SK-N-SH (cell line): ENCODE measurements around the gene MMS22L. TPM values are rescaled to one million over a fixed set of nuclear protein-coding genes. Genes with fewer than 3 reads are reported as not detected.

ENCODE experiments used
- ELF1 ChIP-seq: IDR thresholded peaks from 2 replicates; pipeline ENCODE4 v1.4.0; 2012
- FOSL2 ChIP-seq: IDR thresholded peaks from 2 replicates; pipeline ENCODE4 v1.4.0; 2012; ENCODE audit warnings: low read depth, mild to moderate bottlenecking, moderate library complexity, borderline replicate concordance
- FOXM1 ChIP-seq: IDR thresholded peaks from 2 replicates; pipeline ENCODE4 v1.4.0; 2012; ENCODE audit warnings: low read depth, mild to moderate bottlenecking
- GABPA ChIP-seq: IDR thresholded peaks from 2 replicates; pipeline ENCODE4 v1.4.0; 2012; ENCODE audit warnings: low read depth, mild to moderate bottlenecking
- GATA2 ChIP-seq: sonication (generic); formaldehyde crosslinking; IDR thresholded peaks from 2 replicates; pipeline ENCODE4 v1.5.0; 2020; ENCODE audit warnings: mild to moderate bottlenecking, missing genetic modification reagents
- JUND ChIP-seq: IDR thresholded peaks from 2 replicates; pipeline ENCODE4 v1.4.0; 2012
- MEF2A ChIP-seq: IDR thresholded peaks from 2 replicates; pipeline ENCODE4 v1.4.0; 2012; ENCODE audit warnings: low read depth, borderline replicate concordance
- MXI1 ChIP-seq: IDR thresholded peaks from 2 replicates; pipeline ENCODE4 v1.6.1; 2012; ENCODE audit warnings: mild to moderate bottlenecking, low read depth, low read length, improper control_type of control experiment
- POLR2AphosphoS5 ChIP-seq: IDR thresholded peaks from 2 replicates; pipeline ENCODE4 v1.6.1; 2012; ENCODE audit warnings: low read depth, low read length
- RAD21 ChIP-seq: IDR thresholded peaks from 2 replicates; pipeline ENCODE4 v1.6.1; 2012; ENCODE audit warnings: mild to moderate bottlenecking, low read length
- RFX5 ChIP-seq: IDR thresholded peaks from 2 replicates; pipeline ENCODE4 v1.6.1; 2012; ENCODE audit warnings: mild to moderate bottlenecking, improper control_type of control experiment, low read length
- SMC3 ChIP-seq: IDR thresholded peaks from 2 replicates; pipeline ENCODE4 v1.6.1; 2012; ENCODE audit warnings: low read depth, low read length, improper control_type of control experiment
- TAF1 ChIP-seq: IDR thresholded peaks from 2 replicates; pipeline ENCODE4 v1.6.1; 2012; ENCODE audit warnings: low read depth, mild to moderate bottlenecking, low read length, moderate library complexity, borderline replicate concordance
- TEAD4 ChIP-seq: IDR thresholded peaks from 2 replicates; pipeline ENCODE4 v1.4.0; 2012; ENCODE audit warnings: mild to moderate bottlenecking, borderline replicate concordance; ENCODE audit not compliant: insufficient read depth
- polyA plus RNA-seq, 3 experiments: library from polyadenylated mRNA; depleted of rRNA; stranded (reverse); fragments of >200 nt; gene quantifications; 2 replicates each; pipeline ENCODE4 v1.2.3, GENCODE V29; 2012
- TF ChIP-seq, protein P1 (sequence below): IDR thresholded peaks from 2 replicates; pipeline ENCODE4 v1.6.1; 2012; ENCODE audit warnings: mild to moderate bottlenecking, low read depth, low read length, moderate library complexity
- TF ChIP-seq, protein P2 (sequence below): IDR thresholded peaks from 2 replicates; pipeline ENCODE4 v1.4.0; 2012; ENCODE audit warnings: low read depth
- TF ChIP-seq, protein P3 (sequence below): fragments of 200-600 bp; sonication (generic); IDR thresholded peaks from 2 replicates; pipeline ENCODE4 v1.6.1; 2017; ENCODE audit warnings: antibody characterized with exemption, mild to moderate bottlenecking, moderate library complexity
- TF ChIP-seq, protein P4 (sequence below): IDR thresholded peaks from 2 replicates; pipeline ENCODE4; 2012
- TF ChIP-seq, protein P5 (sequence below): IDR thresholded peaks from 2 replicates; pipeline ENCODE4 v1.4.0; 2012; ENCODE audit warnings: low read depth, borderline replicate concordance
- TF ChIP-seq, protein P6 (sequence below): fragments of 150-350 bp; IDR thresholded peaks from 2 replicates; pipeline ENCODE4 v1.6.1; 2017; ENCODE audit warnings: antibody characterized with exemption, low read length, low read depth, borderline replicate concordance

Gene MMS22L
- polyA plus RNA-seq, 1 of the 3 experiments (the other 2 are of a cell fraction), result 4.3 TPM

DNA sequence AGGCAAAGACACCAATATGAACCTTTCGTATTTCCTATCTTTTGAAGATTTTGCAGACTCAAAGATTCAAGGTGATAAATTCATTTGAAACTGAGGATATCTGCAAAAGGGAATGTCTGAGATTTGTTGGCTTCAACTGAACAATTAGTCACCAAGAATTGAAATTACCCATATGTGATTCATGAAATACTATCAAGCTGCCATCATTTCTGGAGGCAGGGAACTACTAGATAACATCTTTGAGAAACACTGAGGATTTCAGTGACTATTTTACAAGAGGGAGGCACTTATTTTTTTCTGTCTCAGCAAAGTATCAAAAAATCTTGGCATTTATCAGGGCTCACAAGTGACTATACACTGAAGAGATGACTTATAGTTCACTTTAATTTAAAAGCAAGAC lies 39.8 kb upstream of the MMS22L start (continued):
- TF ChIP-seq, protein P1, sequence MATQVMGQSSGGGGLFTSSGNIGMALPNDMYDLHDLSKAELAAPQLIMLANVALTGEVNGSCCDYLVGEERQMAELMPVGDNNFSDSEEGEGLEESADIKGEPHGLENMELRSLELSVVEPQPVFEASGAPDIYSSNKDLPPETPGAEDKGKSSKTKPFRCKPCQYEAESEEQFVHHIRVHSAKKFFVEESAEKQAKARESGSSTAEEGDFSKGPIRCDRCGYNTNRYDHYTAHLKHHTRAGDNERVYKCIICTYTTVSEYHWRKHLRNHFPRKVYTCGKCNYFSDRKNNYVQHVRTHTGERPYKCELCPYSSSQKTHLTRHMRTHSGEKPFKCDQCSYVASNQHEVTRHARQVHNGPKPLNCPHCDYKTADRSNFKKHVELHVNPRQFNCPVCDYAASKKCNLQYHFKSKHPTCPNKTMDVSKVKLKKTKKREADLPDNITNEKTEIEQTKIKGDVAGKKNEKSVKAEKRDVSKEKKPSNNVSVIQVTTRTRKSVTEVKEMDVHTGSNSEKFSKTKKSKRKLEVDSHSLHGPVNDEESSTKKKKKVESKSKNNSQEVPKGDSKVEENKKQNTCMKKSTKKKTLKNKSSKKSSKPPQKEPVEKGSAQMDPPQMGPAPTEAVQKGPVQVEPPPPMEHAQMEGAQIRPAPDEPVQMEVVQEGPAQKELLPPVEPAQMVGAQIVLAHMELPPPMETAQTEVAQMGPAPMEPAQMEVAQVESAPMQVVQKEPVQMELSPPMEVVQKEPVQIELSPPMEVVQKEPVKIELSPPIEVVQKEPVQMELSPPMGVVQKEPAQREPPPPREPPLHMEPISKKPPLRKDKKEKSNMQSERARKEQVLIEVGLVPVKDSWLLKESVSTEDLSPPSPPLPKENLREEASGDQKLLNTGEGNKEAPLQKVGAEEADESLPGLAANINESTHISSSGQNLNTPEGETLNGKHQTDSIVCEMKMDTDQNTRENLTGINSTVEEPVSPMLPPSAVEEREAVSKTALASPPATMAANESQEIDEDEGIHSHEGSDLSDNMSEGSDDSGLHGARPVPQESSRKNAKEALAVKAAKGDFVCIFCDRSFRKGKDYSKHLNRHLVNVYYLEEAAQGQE, result no peak
- TF ChIP-seq SMC3, result no peak
- TF ChIP-seq MEF2A, result no peak
- TF ChIP-seq TAF1, result no peak
- TF ChIP-seq RAD21, result no peak
- peak; percentile 93 for TF ChIP-seq FOSL2
- no peak for TF ChIP-seq RFX5
- 0 out of 2 replicates have a peak, but pooled peaks have one; percentile 24 for TF ChIP-seq FOXM1
- no peak for TF ChIP-seq MXI1
- TF ChIP-seq ELF1, result no peak
- TF ChIP-seq TEAD4, result peak; percentile 85; the same call in 1 of the 2 replicates
- no peak for TF ChIP-seq POLR2AphosphoS5
- TF ChIP-seq, protein P2, sequence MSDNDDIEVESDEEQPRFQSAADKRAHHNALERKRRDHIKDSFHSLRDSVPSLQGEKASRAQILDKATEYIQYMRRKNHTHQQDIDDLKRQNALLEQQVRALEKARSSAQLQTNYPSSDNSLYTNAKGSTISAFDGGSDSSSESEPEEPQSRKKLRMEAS, result no peak
- TF ChIP-seq, protein P3, sequence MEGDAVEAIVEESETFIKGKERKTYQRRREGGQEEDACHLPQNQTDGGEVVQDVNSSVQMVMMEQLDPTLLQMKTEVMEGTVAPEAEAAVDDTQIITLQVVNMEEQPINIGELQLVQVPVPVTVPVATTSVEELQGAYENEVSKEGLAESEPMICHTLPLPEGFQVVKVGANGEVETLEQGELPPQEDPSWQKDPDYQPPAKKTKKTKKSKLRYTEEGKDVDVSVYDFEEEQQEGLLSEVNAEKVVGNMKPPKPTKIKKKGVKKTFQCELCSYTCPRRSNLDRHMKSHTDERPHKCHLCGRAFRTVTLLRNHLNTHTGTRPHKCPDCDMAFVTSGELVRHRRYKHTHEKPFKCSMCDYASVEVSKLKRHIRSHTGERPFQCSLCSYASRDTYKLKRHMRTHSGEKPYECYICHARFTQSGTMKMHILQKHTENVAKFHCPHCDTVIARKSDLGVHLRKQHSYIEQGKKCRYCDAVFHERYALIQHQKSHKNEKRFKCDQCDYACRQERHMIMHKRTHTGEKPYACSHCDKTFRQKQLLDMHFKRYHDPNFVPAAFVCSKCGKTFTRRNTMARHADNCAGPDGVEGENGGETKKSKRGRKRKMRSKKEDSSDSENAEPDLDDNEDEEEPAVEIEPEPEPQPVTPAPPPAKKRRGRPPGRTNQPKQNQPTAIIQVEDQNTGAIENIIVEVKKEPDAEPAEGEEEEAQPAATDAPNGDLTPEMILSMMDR, result no peak
- TF ChIP-seq JUND, result peak; percentile 86
- no peak; the same call in 1 of the 2 replicates for TF ChIP-seq GABPA
- TF ChIP-seq, protein P4, sequence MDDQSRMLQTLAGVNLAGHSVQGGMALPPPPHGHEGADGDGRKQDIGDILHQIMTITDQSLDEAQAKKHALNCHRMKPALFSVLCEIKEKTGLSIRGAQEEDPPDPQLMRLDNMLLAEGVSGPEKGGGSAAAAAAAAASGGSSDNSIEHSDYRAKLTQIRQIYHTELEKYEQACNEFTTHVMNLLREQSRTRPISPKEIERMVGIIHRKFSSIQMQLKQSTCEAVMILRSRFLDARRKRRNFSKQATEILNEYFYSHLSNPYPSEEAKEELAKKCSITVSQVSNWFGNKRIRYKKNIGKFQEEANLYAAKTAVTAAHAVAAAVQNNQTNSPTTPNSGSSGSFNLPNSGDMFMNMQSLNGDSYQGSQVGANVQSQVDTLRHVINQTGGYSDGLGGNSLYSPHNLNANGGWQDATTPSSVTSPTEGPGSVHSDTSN, result peak; percentile 78
- TF ChIP-seq, protein P5, sequence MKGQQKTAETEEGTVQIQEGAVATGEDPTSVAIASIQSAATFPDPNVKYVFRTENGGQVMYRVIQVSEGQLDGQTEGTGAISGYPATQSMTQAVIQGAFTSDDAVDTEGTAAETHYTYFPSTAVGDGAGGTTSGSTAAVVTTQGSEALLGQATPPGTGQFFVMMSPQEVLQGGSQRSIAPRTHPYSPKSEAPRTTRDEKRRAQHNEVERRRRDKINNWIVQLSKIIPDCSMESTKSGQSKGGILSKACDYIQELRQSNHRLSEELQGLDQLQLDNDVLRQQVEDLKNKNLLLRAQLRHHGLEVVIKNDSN, result no peak
- TF ChIP-seq, protein P6, sequence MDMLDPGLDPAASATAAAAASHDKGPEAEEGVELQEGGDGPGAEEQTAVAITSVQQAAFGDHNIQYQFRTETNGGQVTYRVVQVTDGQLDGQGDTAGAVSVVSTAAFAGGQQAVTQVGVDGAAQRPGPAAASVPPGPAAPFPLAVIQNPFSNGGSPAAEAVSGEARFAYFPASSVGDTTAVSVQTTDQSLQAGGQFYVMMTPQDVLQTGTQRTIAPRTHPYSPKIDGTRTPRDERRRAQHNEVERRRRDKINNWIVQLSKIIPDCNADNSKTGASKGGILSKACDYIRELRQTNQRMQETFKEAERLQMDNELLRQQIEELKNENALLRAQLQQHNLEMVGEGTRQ, result no peak
- no peak for TF ChIP-seq GATA2
